ENCODE measurements around the gene ERC1.
"Not testable (repeated sequence)": the region's sequence is repeated elsewhere in the genome, so short reads cannot be mapped to it uniquely, and the experiment has no call there.

The ERC1 gene

GRCh38 chr12:1131811-1132224 is 140.8 kb downstream of the ERC1 start:
- DNase-seq = no peak

DNA sequence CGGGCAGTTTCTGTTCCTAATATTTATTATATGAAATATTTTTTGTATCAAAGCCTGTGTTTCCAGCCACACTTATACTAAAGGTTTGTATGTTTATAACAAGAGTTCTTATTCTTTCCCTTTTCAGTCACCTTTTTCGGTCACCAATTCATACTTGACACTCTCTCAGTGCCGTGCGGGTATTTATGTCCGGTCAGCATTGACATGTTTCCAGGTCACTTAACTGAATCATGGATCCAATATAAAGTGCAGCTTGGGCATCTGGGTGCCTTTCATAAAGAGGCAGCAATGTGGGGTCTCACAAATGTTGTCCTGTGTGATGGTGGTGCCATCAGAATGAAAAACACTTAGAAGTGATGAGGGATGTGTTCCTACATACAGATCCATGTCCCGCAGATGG is 141.3 kb downstream of the ERC1 start:
- no peak for DNase-seq

- DNase-seq = no peak
Observed at GRCh38 chr12:1138691-1139090, 147.7 kb downstream of the ERC1 start.

DNA sequence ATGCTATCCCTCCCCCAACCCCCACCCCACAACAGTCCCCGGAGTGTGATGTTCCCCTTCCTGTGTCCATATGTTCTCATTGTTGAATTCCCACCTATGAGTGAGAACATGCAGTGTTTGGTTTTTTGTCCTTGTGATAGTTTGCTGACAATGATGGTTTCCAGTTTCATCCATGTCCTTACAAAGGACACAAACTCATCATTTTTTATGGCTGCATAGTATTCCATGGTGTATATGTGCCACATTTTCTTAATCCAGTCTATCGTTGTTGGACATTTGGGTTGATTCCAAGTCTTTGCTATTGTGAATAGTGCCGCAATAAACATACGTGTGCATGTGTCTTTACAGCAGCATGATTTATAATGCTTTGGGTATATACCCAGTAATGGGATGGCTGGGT is 155.7 kb downstream of the ERC1 start:
- DNase-seq = not testable (repeated sequence)

- DNase-seq = no peak
Observed at GRCh38 chr12:1147821-1148220, 156.8 kb downstream of the ERC1 start.

DNA sequence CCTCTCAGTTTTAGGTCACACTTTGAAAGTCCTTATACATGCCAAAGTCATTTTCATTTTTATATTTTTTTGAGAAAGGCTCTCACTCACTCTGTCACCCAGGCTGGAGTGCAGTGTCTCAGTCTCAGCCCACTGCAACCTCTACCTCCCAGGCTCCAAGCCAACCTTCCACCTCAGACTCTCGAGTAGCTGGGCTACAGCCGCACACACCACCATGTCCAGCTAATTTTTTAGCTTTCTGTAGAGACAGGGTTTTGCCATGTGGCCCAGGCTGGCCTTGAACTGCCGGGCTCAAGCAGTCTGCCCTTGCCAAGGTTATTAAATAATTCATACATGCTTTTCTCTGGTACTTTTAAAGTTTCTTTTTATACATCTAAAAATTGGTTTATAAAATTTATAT is 166.0 kb downstream of the ERC1 start:
- DNase-seq = no peak

GRCh38 chr12:1161197-1161596 is 170.2 kb downstream of the ERC1 start:
- no peak for DNase-seq

DNA sequence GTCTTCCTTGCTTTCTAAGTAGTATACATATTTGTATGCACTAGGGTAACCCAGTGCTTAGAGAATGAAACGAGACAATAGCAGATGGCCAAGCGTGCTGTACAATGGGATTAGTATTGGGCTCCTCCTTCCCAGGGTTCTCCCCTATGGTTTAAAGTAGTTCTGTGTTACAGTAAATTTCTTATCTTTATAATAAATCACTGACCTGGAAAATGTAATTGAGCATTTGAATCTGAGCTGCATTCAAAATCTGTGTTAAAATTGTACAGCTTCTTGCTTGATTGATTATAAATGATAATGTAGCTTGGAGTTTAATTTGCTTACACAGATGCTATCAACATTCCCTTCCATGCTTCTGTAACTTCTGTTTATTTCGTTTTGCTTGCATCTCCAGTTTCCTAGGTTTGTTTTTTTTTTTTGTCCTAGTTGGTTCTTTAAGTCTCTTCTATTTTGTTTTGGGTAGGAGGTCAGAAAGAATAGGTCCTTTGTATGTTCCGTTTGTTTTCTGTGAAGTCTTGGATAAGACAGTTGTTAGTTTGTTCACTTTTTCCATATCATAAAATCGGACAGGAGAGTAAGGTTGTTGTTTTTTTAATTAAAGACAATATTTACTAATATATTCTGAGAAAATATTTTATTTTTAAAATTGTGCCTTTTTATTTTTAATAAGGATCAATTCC is 171.2 kb downstream of the ERC1 start:
- DNase-seq = no peak

DNA sequence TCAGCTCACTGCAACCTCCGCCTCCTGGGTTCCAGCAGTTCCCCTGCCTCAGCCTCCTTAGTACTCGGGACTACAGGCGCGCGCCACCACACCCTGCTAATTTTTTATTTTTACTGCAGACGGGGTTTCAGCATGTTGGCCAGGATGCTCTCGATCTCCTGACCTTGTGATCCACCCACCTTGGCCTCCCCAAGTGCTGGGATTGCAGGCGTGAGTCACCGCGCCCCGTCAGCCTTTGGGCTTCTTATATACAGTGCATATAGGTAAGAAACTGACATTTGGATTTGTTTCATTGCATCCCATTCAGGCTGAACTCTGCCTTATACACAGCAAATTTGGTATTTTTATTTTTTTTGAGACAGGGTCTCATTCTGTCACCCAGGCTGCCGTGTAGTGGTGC is 176.8 kb downstream of the ERC1 start:
- DNase-seq = no peak

DNA sequence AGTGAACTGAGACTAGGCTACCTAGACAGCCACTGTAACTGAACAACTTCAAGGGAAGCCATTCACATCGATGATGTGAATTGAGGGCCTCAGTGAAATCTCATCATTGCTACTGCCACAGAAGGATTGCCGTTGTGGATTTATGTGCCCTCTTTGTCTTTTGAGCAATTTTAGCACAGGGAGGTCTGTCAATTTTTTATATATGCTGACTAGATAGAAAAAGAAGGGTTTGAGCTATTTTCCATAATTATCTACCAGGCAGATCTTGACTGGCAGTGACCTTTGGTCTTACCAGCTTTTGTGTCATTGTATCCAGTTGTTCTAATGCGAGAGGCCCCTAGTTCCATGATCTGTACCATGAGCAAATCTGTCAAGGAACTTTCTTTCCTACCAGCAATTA is 179.4 kb downstream of the ERC1 start:
- DNase-seq = no peak

- DNase-seq = no peak
Observed at GRCh38 chr12:1171657-1172408, 180.8 kb downstream of the ERC1 start.

DNA sequence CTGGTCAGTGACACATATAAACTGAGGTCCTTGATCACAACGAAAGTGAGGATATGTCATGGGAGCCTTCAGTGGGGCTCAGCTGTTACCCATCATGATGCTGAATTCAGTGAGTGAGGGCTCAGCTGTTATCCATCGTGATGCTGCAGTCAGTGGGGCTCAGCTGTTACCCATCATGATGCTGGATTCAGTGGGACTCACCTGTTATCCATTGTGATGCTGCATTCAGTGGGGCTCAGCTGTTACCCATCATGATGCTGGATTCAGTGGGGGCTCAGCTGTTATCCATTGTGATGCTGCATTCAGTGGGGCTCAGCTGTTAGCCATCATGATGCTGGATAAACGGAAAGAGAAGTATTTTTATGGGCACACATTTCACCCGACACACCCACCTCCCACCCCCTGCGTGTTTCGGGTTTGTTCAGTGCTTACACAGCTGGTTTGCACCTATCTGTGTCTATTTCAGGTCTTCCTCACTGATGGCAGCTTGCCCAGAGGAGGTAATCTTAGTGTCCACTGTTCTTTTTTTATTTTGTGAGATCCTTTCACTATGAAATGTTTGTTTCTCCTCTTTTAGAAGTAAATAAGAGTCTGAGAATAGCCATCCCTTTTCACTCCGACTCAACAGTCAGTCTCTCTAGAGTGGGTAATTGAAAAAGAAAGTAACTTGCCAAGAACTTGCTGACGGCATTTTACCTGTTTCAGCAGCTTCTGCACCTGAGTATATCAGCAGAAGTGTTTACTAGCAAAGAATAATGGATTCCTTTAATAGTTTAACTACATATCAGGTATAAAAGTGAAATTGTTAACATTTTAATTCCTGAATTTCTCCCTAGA is 183.0 kb downstream of the ERC1 start:
- DNase-seq = no peak

GRCh38 chr12:1174659-1175058 is 183.6 kb downstream of the ERC1 start:
- DNase-seq = no peak

DNA sequence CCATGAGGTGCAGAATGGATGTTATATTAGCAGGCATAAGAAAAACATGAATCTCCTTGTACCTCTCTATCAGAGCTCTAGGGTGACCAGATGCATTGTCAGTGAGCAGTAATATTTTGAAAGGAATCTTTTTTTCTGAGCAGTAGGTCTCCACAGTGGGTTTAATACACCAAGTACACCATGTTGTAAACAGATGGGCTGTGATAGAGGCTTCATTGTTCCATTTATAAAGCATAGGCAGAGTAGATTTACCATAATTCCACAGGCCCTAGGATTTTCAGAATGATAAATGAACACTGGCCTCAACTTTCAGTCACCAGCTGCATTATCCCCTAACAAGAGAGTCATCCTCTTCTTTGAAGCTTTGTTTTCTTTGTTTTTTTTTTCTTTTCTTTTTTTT is 185.2 kb downstream of the ERC1 start:
- DNase-seq = no peak

GRCh38 chr12:1179128-1179527 is 188.1 kb downstream of the ERC1 start:
- no peak for DNase-seq

- DNase-seq = no peak
Observed at GRCh38 chr12:1182069-1182468, 191.0 kb downstream of the ERC1 start.

DNA sequence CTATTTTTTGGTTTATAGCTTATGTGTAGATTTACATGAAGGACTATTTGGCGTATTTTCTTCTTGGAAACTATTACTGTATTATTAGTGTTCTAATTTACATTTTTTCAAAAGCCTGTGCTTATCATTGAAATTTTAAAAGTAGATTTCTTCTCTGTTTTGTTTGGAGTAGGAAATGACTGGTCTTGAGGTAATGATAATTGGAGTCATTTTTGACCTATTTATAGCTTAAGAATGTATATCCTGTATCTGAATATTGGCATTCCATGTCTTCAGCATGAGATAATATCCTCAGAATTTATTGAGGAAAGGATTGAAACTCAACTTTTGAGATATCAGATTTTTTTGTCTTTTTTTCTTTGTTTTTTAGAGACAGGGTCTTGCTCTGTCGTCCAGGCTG is 193.4 kb downstream of the ERC1 start:
- DNase-seq = no peak

- DNase-seq = no peak
Observed at GRCh38 chr12:1185460-1186182, 194.6 kb downstream of the ERC1 start.

DNA sequence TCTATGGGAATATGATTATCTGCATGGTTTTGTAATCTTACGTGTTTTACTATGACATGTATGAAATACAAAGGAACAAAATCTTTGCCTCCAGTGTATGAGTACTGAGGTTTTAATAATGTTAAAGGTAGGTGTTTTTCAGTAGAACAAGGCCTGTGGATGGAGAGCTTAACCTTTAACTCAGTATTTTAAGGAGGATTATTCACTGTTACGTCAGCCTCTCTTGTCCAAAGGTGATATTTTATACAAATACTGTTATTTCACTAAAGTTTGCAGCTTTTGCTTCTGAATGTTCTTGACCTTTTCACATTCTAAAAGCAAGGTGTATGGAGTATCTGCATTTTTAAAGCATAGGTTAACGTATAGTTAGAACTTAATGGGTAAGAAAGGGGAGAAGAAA is 195.3 kb downstream of the ERC1 start:
- DNase-seq = no peak

DNA sequence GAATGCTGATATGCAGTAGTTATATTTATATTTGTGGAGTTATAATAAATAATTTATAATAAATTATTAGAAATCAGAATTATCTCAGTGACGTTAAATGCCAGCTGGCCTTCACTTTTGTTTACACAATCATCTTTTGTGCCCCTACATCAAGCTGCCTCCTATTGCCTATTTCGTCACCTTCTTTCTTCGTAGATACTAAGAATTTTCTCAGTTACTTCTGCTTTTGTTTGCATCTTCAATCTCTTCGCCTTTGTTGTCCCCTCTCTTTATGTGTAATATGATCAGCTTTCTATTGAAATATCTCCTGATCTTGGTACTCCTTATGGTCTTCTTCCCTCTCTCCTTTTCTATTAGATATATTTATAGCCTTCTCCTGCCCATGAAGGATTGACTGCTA is 197.0 kb downstream of the ERC1 start:
- DNase-seq = no peak

DNA sequence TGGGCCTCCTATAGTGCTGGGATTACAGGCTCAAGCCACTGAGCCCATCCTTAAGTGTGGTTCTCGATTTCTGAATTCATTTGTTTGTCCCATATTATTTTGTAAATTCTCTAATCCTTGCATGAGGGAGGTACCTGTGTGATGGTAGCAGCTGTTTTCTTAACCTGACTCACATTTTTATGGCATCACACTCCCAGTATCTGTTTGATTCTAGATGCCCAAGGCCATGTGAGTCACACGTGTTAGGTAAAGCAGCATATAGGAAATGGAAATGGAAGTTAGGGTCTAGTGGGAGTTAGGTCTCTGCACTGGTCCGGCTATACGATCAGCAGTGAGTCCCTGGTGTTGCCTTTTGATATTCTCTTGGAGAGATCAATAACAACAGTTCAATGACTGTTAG is 198.1 kb downstream of the ERC1 start:
- no peak for DNase-seq

GRCh38 chr12:1195513-1195912 is 204.5 kb downstream of the ERC1 start:
- DNase-seq = no peak
